HepG2 (cell line): Measurements from ENCODE around the gene CRYBA1. TPM values are rescaled to one million over a fixed set of nuclear protein-coding genes. Genes with fewer than 3 reads are reported as not detected.

Source experiments
- ATAC-seq: fragments of 200-7000 bp; cut with Tn5 transposase; 3 replicates; pipeline ENCODE4 v1.9.1; 2020; ENCODE audit warnings: mild to moderate bottlenecking, moderate library complexity
- BruUV-seq: library from RNA; stranded (reverse); fragments of 400-500 nt; replicated peaks from 2 replicates; lab custom pipeline; 2021; lab: Mats Ljungman, UMichigan
- CTCF ChIA-PET: fragments of 300-600 bp; formaldehyde crosslinking; extraction: SDS; loops from one replicate; lab custom pipeline; 2021; ENCODE audit warnings: low total read pairs, inconsistent platforms, low intra/inter-chr PET ratio; lab: Yijun Ruan, JAX
- POLR2A ChIA-PET: fragments of 350-600 bp; sonication (Branson Sonifier 250); formaldehyde crosslinking; loops from one replicate; lab custom pipeline; 2020; ENCODE audit warnings: antibody characterized with exemption, inconsistent platforms; lab: Yijun Ruan, JAX
- DNase-seq: peaks from one replicate; pipeline ENCODE4 v3.0.0-alpha.2; 2015; ENCODE audit warnings: low spot score
- FAIRE-seq: peaks from 3 replicates; lab custom pipeline; 2011; peaks lifted over from hg19 to GRCh38; lab: Jason Lieb, UNC
- H2AFZ ChIP-seq: one replicate; pipeline ENCODE4 v1.6.1; 2011; ENCODE audit warnings: low read length, inconsistent platforms
- H3K27ac ChIP-seq: fragments of 300-600 bp; 3 replicates; pipeline ENCODE4 v1.8.0; 2011; ENCODE audit warnings: mixed run types, mild to moderate bottlenecking, mixed read lengths, low read length, inconsistent platforms; ENCODE audit not compliant: insufficient read depth; ENCODE audit errors: extremely low read length
- H3K27me3 ChIP-seq, 2 experiments: fragments of 200-600 bp in 1 of 2; 2 replicates in 1 of 2; 3 replicates in 1 of 2; pipeline versions ENCODE4 v1.6.0 to v1.8.0; 2011; ENCODE audit warnings: low read length in 2 of 2, mild to moderate bottlenecking in 2 of 2, moderate library complexity in 2 of 2, inconsistent platforms in 1 of 2; ENCODE audit not compliant: insufficient read depth in 2 of 2, control insufficient read depth in 1 of 2
- H3K36me3 ChIP-seq, 2 experiments: fragments of 200-600 bp in 1 of 2; replicated peaks in 1 of 2; 2 replicates in 1 of 2; 3 replicates in 1 of 2; pipeline versions ENCODE4 v1.5.1 to v1.8.0; 2011; ENCODE audit warnings: low read length in 2 of 2, inconsistent platforms in 1 of 2; ENCODE audit not compliant: insufficient read depth in 2 of 2, control insufficient read depth in 1 of 2
- H3K4me1 ChIP-seq: 2 replicates; pipeline ENCODE4 v1.5.1; 2012; ENCODE audit warnings: low read length, inconsistent platforms; ENCODE audit not compliant: insufficient read depth
- H3K4me2 ChIP-seq: 2 replicates; pipeline ENCODE4 v1.6.0; 2011; ENCODE audit warnings: low read depth, low read length, inconsistent platforms
- H3K4me3 ChIP-seq, 3 experiments: fragments of 200-600 bp in 1 of 3; sonication (generic), shearing (Covaris generic) in 1 of 3; replicated peaks in 1 of 3; 2 replicates each; pipeline ENCODE4 v1.5.1; 2011 to 2016; ENCODE audit warnings: low read length in 3 of 3, inconsistent platforms in 2 of 3, low read depth in 2 of 3, mild to moderate bottlenecking in 2 of 3, control low read depth in 1 of 3, mixed read lengths in 1 of 3; ENCODE audit not compliant: insufficient read depth in 1 of 3
- H3K79me2 ChIP-seq: one replicate; pipeline ENCODE4 v1.6.1; 2011; ENCODE audit warnings: low read length, inconsistent platforms; ENCODE audit not compliant: insufficient read depth
- H3K9ac ChIP-seq: 2 replicates; pipeline ENCODE4 v1.6.0; 2011; ENCODE audit warnings: mild to moderate bottlenecking, low read depth, low read length, inconsistent platforms; ENCODE audit not compliant: insufficient read depth
- H3K9me3 ChIP-seq: 2 replicates; pipeline ENCODE4 v1.5.1; 2012; ENCODE audit warnings: mild to moderate bottlenecking, low read length
- H4K20me1 ChIP-seq: 2 replicates; pipeline ENCODE4 v1.6.0; 2011; ENCODE audit warnings: inconsistent platforms, mild to moderate bottlenecking, low read length, moderate library complexity; ENCODE audit not compliant: insufficient read depth
- STAG1 ChIP-seq: sonication (generic); formaldehyde crosslinking; IDR thresholded peaks from 2 replicates; pipeline ENCODE4 v1.4.0; 2020; ENCODE audit warnings: missing genetic modification reagents
- WGBS: methylation state at CpG from one replicate; pipeline ENCODE4 v1.1.6; 2017; ENCODE audit warnings: low lambda C conversion rate; 5-methylcytosine and 5-hydroxymethylcytosine counted together
- in situ Hi-C: cut with HindIII; loops from 2 replicates; pipeline ENCODE4 v1.10.0; 2017; ENCODE audit warnings: low pct_unique_long_range_greater_than_20kb; ENCODE audit not compliant: extremely low pct_ligation_motif_present
- intact Hi-C: fragments of 100-400 bp; cut with micrococcal nuclease; formaldehyde crosslinking; loops from one replicate; pipeline ENCODE4 v1.10.0; 2022; ENCODE audit not compliant: unreplicated experiment
- polyA plus RNA-seq, 8 experiments: library from polyadenylated mRNA; depleted of rRNA in 3 of 8; stranded (reverse) in 7 of 8; unstranded in 1 of 8; fragments of >200 nt; fragmentation: Illumina TruSeq in 4 of 8; extraction: Trizol in 4 of 8; gene quantifications; 2 replicates each; pipeline versions ENCODE4 v1.2.1 to v1.2.3, GENCODE V29; 2011 to 2016; ENCODE audit warnings: low read depth in 4 of 8, missing spikeins in 1 of 8, mixed read lengths in 1 of 8; ENCODE audit not compliant: insufficient read depth in 1 of 8
- total RNA-seq, 5 experiments: library from RNA; depleted of rRNA; stranded (reverse); fragments of >200 nt; fragmentation: Illumina TruSeq; extraction: Trizol; gene quantifications; 2 replicates each; pipeline ENCODE4 v1.2.3, GENCODE V29; 2016; ENCODE audit warnings: low read depth in 1 of 5
- TF ChIP-seq, protein P1 (sequence below): sonication (generic); formaldehyde crosslinking; IDR thresholded peaks from 2 replicates; pipeline ENCODE4 v1.5.0; 2020; ENCODE audit warnings: mild to moderate bottlenecking, missing genetic modification reagents, moderate library complexity
- TF ChIP-seq, protein P2 (sequence below): sonication (generic); formaldehyde crosslinking; IDR thresholded peaks from 2 replicates; pipeline ENCODE4 v1.5.0; 2020; ENCODE audit warnings: missing genetic modification reagents
- TF ChIP-seq, protein P3 (sequence below): IDR thresholded peaks from 2 replicates; pipeline ENCODE4 v1.6.1; 2016; ENCODE audit warnings: mild to moderate bottlenecking, missing biosample characterization, missing genetic modification reagents
- TF ChIP-seq, protein P4 (sequence below): IDR thresholded peaks from 2 replicates; pipeline ENCODE4 v1.6.1; 2016; ENCODE audit warnings: mild to moderate bottlenecking

The CRYBA1 gene
- total and polyA plus RNA-seq, 2 of the 13 experiments (the other 11 are each of a cell fraction or from before 2014, with no cell fraction given): not detected

DNA sequence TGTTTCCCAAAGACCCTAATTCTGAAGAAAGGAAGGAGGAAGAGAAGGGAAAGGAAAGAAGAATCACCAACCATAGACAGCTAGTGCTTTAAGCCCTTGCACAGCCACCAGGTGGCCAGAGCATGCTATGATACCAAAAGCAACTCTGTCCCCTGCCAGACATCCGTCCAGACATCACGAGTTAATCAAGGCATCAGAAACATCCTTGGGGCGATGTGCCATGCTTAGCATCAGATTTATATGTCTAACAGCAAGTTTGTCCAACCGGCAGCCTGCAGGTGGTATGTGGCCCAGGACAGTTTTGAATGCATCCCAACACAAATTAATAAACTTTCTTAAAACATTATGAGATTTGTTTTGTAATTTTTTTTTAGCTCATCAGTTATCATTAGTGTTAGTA, 2.9 kb upstream of the CRYBA1 start:
- in situ Hi-C loops (no loop called here), intact Hi-C loops (no loop called here)
- POLR2A ChIA-PET: no interaction called here
- CTCF ChIA-PET: interaction anchor here (1.1 kb wide), 1 partner anchor 47 kb away, joined by 6 read pairs; no protein-coding TSS in a partner anchor
- peak; percentile 70 for ATAC-seq
- Histone ChIP-seq H2AFZ (no peak overlapping the region), H3K27me3 (no peaks in the 10 kb centered on the region), H3K4me3 (no peak overlapping the region), H3K27ac (no peak overlapping the region), H3K79me2 (no peaks in the 10 kb centered on the region), H3K9ac (no peak overlapping the region), H3K9me3 (no peaks in the 10 kb centered on the region), H3K36me3 (no peaks in the 10 kb centered on the region), H4K20me1 (no peaks in the 10 kb centered on the region), H3K4me2 (no peak overlapping the region), H3K4me1 (peaks cover 14% of the 10 kb centered on the region)
- TF ChIP-seq, protein P1, sequence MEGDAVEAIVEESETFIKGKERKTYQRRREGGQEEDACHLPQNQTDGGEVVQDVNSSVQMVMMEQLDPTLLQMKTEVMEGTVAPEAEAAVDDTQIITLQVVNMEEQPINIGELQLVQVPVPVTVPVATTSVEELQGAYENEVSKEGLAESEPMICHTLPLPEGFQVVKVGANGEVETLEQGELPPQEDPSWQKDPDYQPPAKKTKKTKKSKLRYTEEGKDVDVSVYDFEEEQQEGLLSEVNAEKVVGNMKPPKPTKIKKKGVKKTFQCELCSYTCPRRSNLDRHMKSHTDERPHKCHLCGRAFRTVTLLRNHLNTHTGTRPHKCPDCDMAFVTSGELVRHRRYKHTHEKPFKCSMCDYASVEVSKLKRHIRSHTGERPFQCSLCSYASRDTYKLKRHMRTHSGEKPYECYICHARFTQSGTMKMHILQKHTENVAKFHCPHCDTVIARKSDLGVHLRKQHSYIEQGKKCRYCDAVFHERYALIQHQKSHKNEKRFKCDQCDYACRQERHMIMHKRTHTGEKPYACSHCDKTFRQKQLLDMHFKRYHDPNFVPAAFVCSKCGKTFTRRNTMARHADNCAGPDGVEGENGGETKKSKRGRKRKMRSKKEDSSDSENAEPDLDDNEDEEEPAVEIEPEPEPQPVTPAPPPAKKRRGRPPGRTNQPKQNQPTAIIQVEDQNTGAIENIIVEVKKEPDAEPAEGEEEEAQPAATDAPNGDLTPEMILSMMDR: peak; percentile 54
- TF ChIP-seq, protein P2, sequence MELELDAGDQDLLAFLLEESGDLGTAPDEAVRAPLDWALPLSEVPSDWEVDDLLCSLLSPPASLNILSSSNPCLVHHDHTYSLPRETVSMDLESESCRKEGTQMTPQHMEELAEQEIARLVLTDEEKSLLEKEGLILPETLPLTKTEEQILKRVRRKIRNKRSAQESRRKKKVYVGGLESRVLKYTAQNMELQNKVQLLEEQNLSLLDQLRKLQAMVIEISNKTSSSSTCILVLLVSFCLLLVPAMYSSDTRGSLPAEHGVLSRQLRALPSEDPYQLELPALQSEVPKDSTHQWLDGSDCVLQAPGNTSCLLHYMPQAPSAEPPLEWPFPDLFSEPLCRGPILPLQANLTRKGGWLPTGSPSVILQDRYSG: no peak
- TF ChIP-seq, protein P3, sequence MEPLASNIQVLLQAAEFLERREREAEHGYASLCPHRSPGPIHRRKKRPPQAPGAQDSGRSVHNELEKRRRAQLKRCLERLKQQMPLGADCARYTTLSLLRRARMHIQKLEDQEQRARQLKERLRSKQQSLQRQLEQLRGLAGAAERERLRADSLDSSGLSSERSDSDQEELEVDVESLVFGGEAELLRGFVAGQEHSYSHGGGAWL (CRISPR knock-in tag): no peak
- TF ChIP-seq STAG1 (CRISPR knock-in tag): peak; percentile 41
- TF ChIP-seq, protein P4, sequence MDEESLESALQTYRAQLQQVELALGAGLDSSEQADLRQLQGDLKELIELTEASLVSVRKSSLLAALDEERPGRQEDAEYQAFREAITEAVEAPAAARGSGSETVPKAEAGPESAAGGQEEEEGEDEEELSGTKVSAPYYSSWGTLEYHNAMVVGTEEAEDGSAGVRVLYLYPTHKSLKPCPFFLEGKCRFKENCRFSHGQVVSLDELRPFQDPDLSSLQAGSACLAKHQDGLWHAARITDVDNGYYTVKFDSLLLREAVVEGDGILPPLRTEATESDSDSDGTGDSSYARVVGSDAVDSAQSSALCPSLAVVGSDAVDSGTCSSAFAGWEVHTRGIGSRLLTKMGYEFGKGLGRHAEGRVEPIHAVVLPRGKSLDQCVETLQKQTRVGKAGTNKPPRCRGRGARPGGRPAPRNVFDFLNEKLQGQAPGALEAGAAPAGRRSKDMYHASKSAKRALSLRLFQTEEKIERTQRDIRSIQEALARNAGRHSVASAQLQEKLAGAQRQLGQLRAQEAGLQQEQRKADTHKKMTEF (CRISPR knock-in tag): no peak
- no TSS peak for BruUV-seq
- peak; percentile 30 for DNase-seq
- peak; percentile 76 for FAIRE-seq
- WGBS: 3% methylated on average over 3 of the region's 4 CpGs
